NT2/D1 (cell line): ENCODE results near the gene SEC63.
"Not testable (repeated sequence)": the region's sequence is repeated elsewhere in the genome, so short reads cannot be mapped to it uniquely, and the experiment has no call there.

Source experiments
- DNase-seq: peaks from one replicate; pipeline ENCODE4 v3.0.0-alpha.2; 2011; ENCODE audit warnings: low read depth, low spot score
- H3K27me3 ChIP-seq: 2 replicates; pipeline ENCODE4 v1.6.0; 2011; ENCODE audit warnings: mild to moderate bottlenecking; ENCODE audit not compliant: insufficient read length, insufficient read depth
- H3K36me3 ChIP-seq: 2 replicates; pipeline ENCODE4 v1.6.1; 2011; ENCODE audit warnings: mild to moderate bottlenecking, low read length, mixed read lengths; ENCODE audit not compliant: insufficient read depth, insufficient read length
- H3K4me1 ChIP-seq: 2 replicates; pipeline ENCODE4 v1.5.1; 2011; ENCODE audit not compliant: insufficient read depth, insufficient read length
- H3K4me3 ChIP-seq: 2 replicates; pipeline ENCODE4 v1.5.1; 2011; ENCODE audit warnings: low read depth; ENCODE audit not compliant: insufficient read length
- H3K9ac ChIP-seq: 2 replicates; pipeline ENCODE4 v1.6.0; 2011; ENCODE audit warnings: low read depth; ENCODE audit not compliant: insufficient read length
- H3K9me3 ChIP-seq: 2 replicates; pipeline ENCODE4 v1.5.1; 2011; ENCODE audit warnings: mild to moderate bottlenecking, low read length; ENCODE audit not compliant: insufficient read depth
- SUZ12 ChIP-seq: IDR thresholded peaks from 2 replicates; pipeline ENCODE4 v1.6.1; 2011; ENCODE audit not compliant: insufficient read length, insufficient read depth; ENCODE audit errors: extremely low read depth
- YY1 ChIP-seq: IDR thresholded peaks from 2 replicates; pipeline ENCODE4 v1.6.1; 2011; ENCODE audit not compliant: insufficient read length, insufficient read depth
- ZNF274 ChIP-seq: IDR thresholded peaks from 2 replicates; pipeline ENCODE4 v1.6.1; 2011; ENCODE audit warnings: mild to moderate bottlenecking, low read depth, low read length

The SEC63 gene

GRCh38 chr6:107911692-107912091, 46.3 kb downstream of the SEC63 start:
- no peaks in the 10 kb centered on the region for H3K4me1 ChIP-seq
- no peak for DNase-seq
- no peak overlapping the region for H3K4me3 ChIP-seq
- no peak overlapping the region for H3K9ac ChIP-seq
- TF ChIP-seq ZNF274: no peak
- no peak for TF ChIP-seq SUZ12
- no peak for TF ChIP-seq YY1
- peaks cover 38% of the 10 kb centered on the region for H3K9me3 ChIP-seq
- H3K27me3 ChIP-seq: no peaks in the 10 kb centered on the region
- peaks cover 73% of the 10 kb centered on the region for H3K36me3 ChIP-seq

DNA sequence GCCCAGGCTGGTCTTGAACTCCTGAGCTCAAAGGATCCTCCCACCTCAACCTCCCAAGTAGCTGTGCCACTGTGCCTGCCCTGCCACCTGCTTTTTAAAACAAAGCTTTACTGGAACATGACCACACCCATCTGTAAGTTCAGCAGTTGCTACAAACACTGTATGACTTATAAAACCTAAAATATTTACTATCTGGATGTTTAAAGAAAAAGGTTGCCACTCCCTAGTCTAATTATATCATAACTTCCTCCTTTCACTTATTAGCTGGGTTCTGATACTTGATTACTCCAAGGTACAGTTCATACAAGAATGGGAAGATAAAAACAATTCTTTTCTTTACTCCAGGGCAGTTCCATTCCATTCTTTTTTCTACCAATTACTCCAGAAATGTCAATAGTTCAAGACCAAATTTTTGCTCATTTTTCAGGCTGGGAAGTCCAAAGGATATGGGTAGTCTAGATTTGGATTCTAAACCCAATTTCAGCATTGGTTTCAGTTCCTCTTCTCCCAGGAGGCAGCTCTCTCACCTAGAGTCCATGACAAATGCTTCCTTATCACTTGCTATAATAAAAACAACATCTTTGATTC, 63.1 kb downstream of the SEC63 start:
- Histone ChIP-seq H3K9me3 (no peaks in the 10 kb centered on the region), H3K4me1 (no peaks in the 10 kb centered on the region), H3K4me3 (no peak overlapping the region), H3K27me3 (no peaks in the 10 kb centered on the region), H3K36me3 (peaks cover 55% of the 10 kb centered on the region), H3K9ac (no peak overlapping the region)
- TF ChIP-seq SUZ12 (no peak), YY1 (no peak), ZNF274 (no peak)
- DNase-seq: no peak

- not testable (repeated sequence) for H3K4me1 ChIP-seq, H3K9me3 ChIP-seq, DNase-seq, H3K27me3 ChIP-seq, H3K4me3 ChIP-seq, H3K9ac ChIP-seq
- H3K36me3 ChIP-seq: peaks cover 36% of the 10 kb centered on the region
Observed at GRCh38 chr6:107890431-107890830, 67.6 kb downstream of the SEC63 start.

- not testable (repeated sequence) for H3K9ac ChIP-seq, H3K9me3 ChIP-seq, DNase-seq, H3K4me1 ChIP-seq, H3K27me3 ChIP-seq, H3K4me3 ChIP-seq
- H3K36me3 ChIP-seq: peaks cover 23% of the 10 kb centered on the region
Observed at GRCh38 chr6:107885950-107886349, 72.1 kb downstream of the SEC63 start.

DNA sequence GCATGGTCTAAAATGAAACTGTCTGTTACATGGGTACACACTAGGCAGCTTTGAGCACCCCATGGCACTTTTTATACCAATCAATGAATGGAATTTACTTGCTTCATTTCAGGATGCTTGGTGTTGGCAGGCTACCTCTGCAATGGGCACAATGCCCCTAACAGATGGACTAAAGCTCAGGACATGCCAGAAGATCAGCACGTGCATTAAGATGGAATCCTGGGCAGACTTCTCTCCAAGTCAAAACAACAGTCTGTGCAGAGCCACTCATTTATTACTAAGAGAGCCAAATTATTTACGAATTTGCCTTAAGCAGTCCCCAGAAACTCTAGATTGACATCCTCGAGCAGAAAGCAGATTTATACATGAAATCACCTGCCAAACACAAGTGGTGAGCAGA, 78.1 kb downstream of the SEC63 start:
- no peak for DNase-seq
- no peak overlapping the region for H3K9ac ChIP-seq
- TF ChIP-seq SUZ12: no peak
- TF ChIP-seq YY1: no peak
- H3K36me3 ChIP-seq: peaks cover 49% of the 10 kb centered on the region
- no peaks in the 10 kb centered on the region for H3K9me3 ChIP-seq
- H3K27me3 ChIP-seq: no peaks in the 10 kb centered on the region
- H3K4me1 ChIP-seq: no peaks in the 10 kb centered on the region
- H3K4me3 ChIP-seq: no peak overlapping the region

GRCh38 chr6:107877968-107878367, 80.0 kb downstream of the SEC63 start:
- TF ChIP-seq YY1 (no peak), ZNF274 (no peak), SUZ12 (no peak)
- peaks cover 48% of the 10 kb centered on the region for H3K36me3 ChIP-seq
- H3K4me3 ChIP-seq: no peak overlapping the region
- H3K9ac ChIP-seq: no peak overlapping the region
- no peaks in the 10 kb centered on the region for H3K4me1 ChIP-seq
- no peaks in the 10 kb centered on the region for H3K9me3 ChIP-seq
- DNase-seq: no peak
- H3K27me3 ChIP-seq: no peaks in the 10 kb centered on the region

DNA sequence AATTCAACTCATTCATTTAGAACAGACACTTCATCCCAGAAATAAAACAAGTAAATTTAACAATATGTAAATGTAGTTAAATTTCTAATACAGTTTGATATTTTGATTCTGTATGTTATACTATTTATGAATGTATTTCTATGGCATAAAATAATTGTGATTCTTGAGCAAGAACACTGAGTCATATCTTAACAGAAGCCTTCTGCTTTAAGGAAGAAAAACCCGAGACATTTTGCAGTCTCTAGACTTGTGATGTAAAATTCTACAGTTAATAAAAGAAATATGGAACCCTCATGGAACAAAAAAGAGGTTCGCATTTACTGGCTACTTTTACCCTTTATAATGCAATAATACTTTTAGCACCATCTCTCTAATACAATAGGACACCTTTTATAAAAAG, 86.0 kb downstream of the SEC63 start:
- H3K9me3 ChIP-seq: no peaks in the 10 kb centered on the region
- TF ChIP-seq SUZ12: no peak
- TF ChIP-seq YY1: no peak
- TF ChIP-seq ZNF274: no peak
- H3K27me3 ChIP-seq: no peaks in the 10 kb centered on the region
- no peak overlapping the region for H3K4me3 ChIP-seq
- H3K36me3 ChIP-seq: peaks cover 27% of the 10 kb centered on the region
- H3K4me1 ChIP-seq: peaks cover 2% of the 10 kb centered on the region
- DNase-seq: no peak
- no peak overlapping the region for H3K9ac ChIP-seq

GRCh38 chr6:107871512-107871911, 86.5 kb downstream of the SEC63 start:
- not testable (repeated sequence) for H3K27me3 ChIP-seq, H3K9ac ChIP-seq, H3K9me3 ChIP-seq, DNase-seq, H3K4me1 ChIP-seq, H3K4me3 ChIP-seq
- H3K36me3 ChIP-seq: peaks cover 25% of the 10 kb centered on the region
